ENCODE measurements around the gene CRYAA.

CRYAA gene

GRCh38 chr21:43211072-43211759 is 42.4 kb downstream of the CRYAA start:
- DNase-seq (ENCODE audit: extremely low read depth, low read depth), result no peak
- TF ChIP-seq, protein P1, sequence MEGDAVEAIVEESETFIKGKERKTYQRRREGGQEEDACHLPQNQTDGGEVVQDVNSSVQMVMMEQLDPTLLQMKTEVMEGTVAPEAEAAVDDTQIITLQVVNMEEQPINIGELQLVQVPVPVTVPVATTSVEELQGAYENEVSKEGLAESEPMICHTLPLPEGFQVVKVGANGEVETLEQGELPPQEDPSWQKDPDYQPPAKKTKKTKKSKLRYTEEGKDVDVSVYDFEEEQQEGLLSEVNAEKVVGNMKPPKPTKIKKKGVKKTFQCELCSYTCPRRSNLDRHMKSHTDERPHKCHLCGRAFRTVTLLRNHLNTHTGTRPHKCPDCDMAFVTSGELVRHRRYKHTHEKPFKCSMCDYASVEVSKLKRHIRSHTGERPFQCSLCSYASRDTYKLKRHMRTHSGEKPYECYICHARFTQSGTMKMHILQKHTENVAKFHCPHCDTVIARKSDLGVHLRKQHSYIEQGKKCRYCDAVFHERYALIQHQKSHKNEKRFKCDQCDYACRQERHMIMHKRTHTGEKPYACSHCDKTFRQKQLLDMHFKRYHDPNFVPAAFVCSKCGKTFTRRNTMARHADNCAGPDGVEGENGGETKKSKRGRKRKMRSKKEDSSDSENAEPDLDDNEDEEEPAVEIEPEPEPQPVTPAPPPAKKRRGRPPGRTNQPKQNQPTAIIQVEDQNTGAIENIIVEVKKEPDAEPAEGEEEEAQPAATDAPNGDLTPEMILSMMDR (IDR thresholded peaks at IDR 0.05; ENCODE audit: low read depth, low read length), result no peak

DNA sequence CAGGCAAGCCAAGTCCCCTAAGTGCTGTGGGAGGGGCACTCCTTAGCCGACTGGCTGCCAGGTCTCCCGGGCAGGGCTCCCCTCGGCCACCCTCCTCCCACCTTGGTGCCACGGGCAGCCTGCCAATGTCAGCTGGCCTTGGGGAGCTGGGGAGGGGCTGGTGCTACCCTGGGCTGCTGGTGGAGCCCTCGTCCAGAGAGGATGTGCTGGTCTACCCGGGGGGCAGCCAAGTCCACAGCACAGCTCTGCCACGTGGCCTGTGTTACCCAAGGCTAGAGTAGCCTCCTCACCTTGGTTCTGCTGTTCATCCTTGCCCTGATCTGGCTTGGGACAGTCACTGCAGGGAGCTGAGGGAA is 42.9 kb downstream of the CRYAA start:
- no peak for DNase-seq (ENCODE audit: extremely low read depth, low read depth)
- TF ChIP-seq, protein P1 (IDR thresholded peaks at IDR 0.05; ENCODE audit: low read depth, low read length), result no peak

Data from AG09319 (cell line).